GM10248 (cell line): ENCODE data around the gene TEX22.

ENCODE experiments used
- CTCF ChIA-PET: fragments of 300-600 bp; sonication (Branson Sonifier 250); formaldehyde crosslinking; extraction: SDS; loops from one replicate; lab custom pipeline; 2021; ENCODE audit warnings: antibody characterized with exemption; lab: Yijun Ruan, JAX
- POLR2A ChIA-PET: fragments of 350-650 bp; sonication (Branson Sonifier 250); formaldehyde crosslinking; extraction: SDS; loops from one replicate; lab custom pipeline; 2020; ENCODE audit warnings: antibody characterized with exemption; lab: Yijun Ruan, JAX
- DNase-seq: peaks from one replicate; pipeline ENCODE4 v3.0.0; 2012; ENCODE audit errors: extremely low spot score
- CTCF ChIP-seq: IDR thresholded peaks from 2 replicates; pipeline ENCODE4 v1.5.1; 2012; ENCODE audit warnings: mild to moderate bottlenecking, low read depth; ENCODE audit errors: extremely low read depth, missing control alignments, control extremely low read depth

The TEX22 gene

DNA sequence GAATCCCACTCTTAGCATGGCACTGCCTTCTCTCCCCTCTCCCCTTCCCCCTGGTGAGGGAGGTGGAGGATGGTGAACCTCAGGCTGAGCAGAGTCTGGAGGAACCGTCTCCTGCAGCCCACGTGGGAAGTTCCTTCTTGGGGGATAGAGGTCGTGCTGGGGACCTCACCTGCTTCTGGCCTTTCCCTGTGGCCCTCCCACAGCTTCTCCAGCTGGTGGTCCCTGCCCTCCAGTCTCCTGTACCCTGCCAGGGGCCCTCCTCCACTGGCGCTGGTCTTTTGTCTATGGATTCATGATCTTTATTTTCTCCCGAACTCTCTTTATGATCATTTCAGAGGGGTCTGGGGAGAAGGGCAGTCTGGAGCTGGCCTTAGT is 12.3 kb downstream of the TEX22 start:
- ChIA-PET POLR2A (no interaction called here), CTCF (interaction anchor here (1.7 to 2.5 kb wide), 2 partner anchors 70 to 79 kb away, joined by 5 to 9 read pairs; no protein-coding TSS in a partner anchor)
- DNase-seq = no peak
- TF ChIP-seq CTCF = no peak

DNA sequence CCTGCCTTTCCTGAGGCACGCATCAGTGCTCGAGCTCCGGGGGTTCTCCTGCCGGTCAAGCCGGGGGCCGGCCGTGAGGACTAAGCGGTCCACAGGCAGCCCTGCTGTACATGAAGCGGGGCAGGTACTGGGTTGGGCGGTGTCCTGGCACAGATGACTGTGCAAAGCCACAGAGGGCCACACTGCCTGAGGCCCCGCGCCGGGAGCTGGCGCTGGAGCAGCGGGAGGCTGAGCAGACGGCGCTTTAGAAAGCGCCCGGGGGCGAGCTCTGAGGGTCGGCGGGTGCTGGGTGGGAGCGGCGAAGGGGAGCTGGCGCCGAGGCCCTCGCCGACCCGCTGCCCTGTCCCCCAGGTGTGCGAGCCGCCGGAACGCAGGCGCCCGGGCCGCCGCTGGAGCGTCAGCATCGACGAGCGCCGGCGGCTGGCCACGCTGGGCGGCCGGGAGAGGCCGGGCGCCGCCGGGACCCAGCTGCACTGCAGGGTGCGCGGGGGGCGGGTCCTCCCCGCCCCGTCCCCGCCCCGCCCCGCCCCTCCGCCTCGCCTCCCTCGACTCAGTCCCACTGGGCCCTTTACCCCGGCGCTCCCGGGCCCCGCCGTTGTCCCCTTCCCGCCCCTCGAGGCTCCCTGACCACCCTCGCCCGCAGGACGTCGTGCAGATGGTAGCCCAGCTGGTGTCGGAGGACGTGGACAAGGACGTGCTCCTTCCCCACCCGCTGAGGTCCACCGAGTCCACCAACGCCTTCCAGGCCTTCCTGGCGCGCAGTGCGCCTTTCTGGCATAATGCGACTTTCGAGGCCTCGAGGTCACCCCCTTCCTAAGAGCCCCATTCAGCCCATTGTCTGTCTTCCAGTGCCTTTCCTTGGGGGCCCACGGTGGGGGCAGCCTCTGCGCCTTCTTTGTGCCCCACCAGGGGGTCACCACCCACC is 12.9 kb downstream of the TEX22 start:
- TF ChIP-seq CTCF = no peak
- ChIA-PET CTCF (interaction anchor here (1.7 to 3.4 kb wide), 3 partner anchors 7 to 78 kb away, joined by 5 to 13 read pairs (median 9); no protein-coding TSS in a partner anchor), POLR2A (interaction anchor here (0.5 kb wide), 1 partner anchor 13 kb away, joined by 4 read pairs; no protein-coding TSS in a partner anchor)

DNA sequence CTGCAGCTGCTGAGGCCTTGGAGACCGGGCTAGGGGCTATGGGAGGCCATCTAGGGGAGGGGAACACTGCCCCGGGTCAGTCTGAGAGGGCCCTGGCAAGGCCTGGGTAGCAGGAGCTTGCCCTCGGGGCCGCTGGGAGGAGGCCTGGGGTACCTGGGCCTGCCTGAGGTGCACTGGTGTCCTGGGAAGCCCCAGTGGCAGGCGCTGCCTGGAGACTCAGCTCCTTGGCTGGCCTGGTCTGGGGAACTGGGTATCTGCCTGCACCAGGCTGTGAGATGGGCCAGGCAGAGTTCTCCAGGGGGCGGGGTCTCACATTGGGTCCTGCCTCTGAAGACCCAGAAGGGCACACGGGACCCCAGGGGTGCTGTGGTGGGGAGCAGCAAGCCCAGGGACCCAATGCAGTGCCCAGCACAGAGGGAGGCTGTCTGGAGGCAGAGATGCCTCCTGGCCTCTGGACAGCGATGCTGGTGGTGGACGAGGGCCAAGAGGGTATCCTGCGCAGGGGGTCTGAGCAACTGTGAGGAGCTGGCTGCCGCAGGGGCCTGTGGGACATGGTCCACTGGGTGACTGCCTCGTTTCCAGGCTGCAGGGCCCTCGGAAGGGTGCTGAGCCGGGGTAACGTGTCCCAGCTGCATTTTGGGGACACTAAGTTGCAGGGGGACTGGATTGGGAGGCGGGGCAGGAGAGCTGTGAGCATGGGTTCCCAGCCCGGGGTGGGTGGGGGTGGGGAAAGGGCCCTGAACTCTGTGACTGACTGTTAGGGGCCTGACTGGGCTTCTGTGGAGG is 13.8 kb downstream of the TEX22 start:
- no peak for DNase-seq
- ChIA-PET POLR2A (no interaction called here), CTCF (interaction anchor here (0.9 to 3.4 kb wide), 4 partner anchors 8 to 77 kb away, joined by 4 to 13 read pairs (median 7); no protein-coding TSS in a partner anchor)
- no peak for TF ChIP-seq CTCF

More for the DNA sequence above, 12.9 kb downstream of the TEX22 start:
- DNase-seq = peak; percentile 86

- no peak for TF ChIP-seq CTCF
- ChIA-PET CTCF (interaction anchor here (0.9 to 3.4 kb wide), 4 partner anchors 9 to 68 kb away, joined by 4 to 13 read pairs (median 6); no protein-coding TSS in a partner anchor), POLR2A (no interaction called here)
- no peak for DNase-seq
These were observed 14.6 kb downstream of the TEX22 start for GRCh38 chr14:105412771-105413543.

- ChIA-PET CTCF (interaction anchor here (1.3 to 3.4 kb wide), 2 partner anchors 10 to 15 kb away, joined by 4 to 13 read pairs; no protein-coding TSS in a partner anchor), POLR2A (no interaction called here)
- TF ChIP-seq CTCF = no peak
- no peak for DNase-seq
These were observed 15.2 kb downstream of the TEX22 start for GRCh38 chr14:105413544-105413886.
